ENCODE measurements around the gene STIM1. TPM values are rescaled to one million over a fixed set of nuclear protein-coding genes. Genes with fewer than 3 reads are reported as not detected.

Gene STIM1
- total RNA-seq, 4 donors from 2014 or later = 42.4 to 114 (median 72.8) TPM

GRCh38 chr11:3949125-3949524 is 93.7 kb downstream of the STIM1 start:
- no peak overlapping the region for H3K4me3 ChIP-seq
- H3K4me1 ChIP-seq = peaks cover 21 to 93% (median 55%) of the 10 kb centered on the region in 3 donors
- TF ChIP-seq POLR2A (IDR thresholded peaks at IDR 0.05) = no peak
- TF ChIP-seq EP300 (IDR thresholded peaks at IDR 0.05) = no peak
- no peak for TF ChIP-seq POLR2AphosphoS5 (IDR thresholded peaks at IDR 0.05)
- TF ChIP-seq CTCF (IDR thresholded peaks at IDR 0.05) = no peak
- H3K27me3 ChIP-seq = no peaks in the 10 kb centered on the region
- no peaks in the 10 kb centered on the region for H3K9me3 ChIP-seq
- 78 to 94% methylated on average over 2 of the region's 2 CpGs for WGBS, 2 donors (ENCODE audit: low coverage in 1 of 2)
- peak overlapping the region in 1 of 4 donors; percentile 81 for H3K27ac ChIP-seq
- no peak for ATAC-seq
- no peaks in the 10 kb centered on the region for H3K36me3 ChIP-seq

GRCh38 chr11:3950996-3951660 is 95.7 kb downstream of the STIM1 start:
- 53 to 66% methylated on average over 2 to 3 of the region's 4 CpGs for WGBS, 2 donors (ENCODE audit: low coverage in 1 of 2)
- ATAC-seq = peak; percentile 58
- peak overlapping the region; percentile 3 to 73 (median 55) for H3K27ac ChIP-seq

GRCh38 chr11:3952715-3953114 is 97.3 kb downstream of the STIM1 start:
- H3K4me1 ChIP-seq = peaks cover 8 to 57% (median 26%) of the 10 kb centered on the region in 3 donors
- TF ChIP-seq CTCF (IDR thresholded peaks at IDR 0.05) (no peak), POLR2A (IDR thresholded peaks at IDR 0.05) (no peak), EP300 (IDR thresholded peaks at IDR 0.05) (no peak), POLR2AphosphoS5 (IDR thresholded peaks at IDR 0.05) (no peak)
- no peaks in the 10 kb centered on the region for H3K9me3 ChIP-seq
- no peaks in the 10 kb centered on the region for H3K36me3 ChIP-seq
- H3K27ac ChIP-seq = no peak overlapping the region
- no peaks in the 10 kb centered on the region for H3K27me3 ChIP-seq
- H3K4me3 ChIP-seq = no peak overlapping the region
- ATAC-seq = no peak

More at GRCh38 chr11:3950996-3951660, 95.7 kb downstream of the STIM1 start:
- H3K4me3 ChIP-seq = no peak overlapping the region
- peaks cover 17 to 72% (median 42%) of the 10 kb centered on the region in 3 donors for H3K4me1 ChIP-seq
- H3K9me3 ChIP-seq = no peaks in the 10 kb centered on the region
- TF ChIP-seq POLR2A (IDR thresholded peaks at IDR 0.05) = no peak
- TF ChIP-seq CTCF (IDR thresholded peaks at IDR 0.05) = no peak
- TF ChIP-seq EP300 (IDR thresholded peaks at IDR 0.05) = no peak
- TF ChIP-seq POLR2AphosphoS5 (IDR thresholded peaks at IDR 0.05) = no peak
- H3K36me3 ChIP-seq = no peaks in the 10 kb centered on the region
- no peaks in the 10 kb centered on the region for H3K27me3 ChIP-seq

- no peaks in the 10 kb centered on the region for H3K9me3 ChIP-seq
- ATAC-seq = no peak
- H3K4me3 ChIP-seq = no peak overlapping the region
- WGBS, 2 donors (ENCODE audit: low coverage in 1 of 2) = 92 to 95% methylated on average over 2 to 3 of the region's 3 CpGs
- no peak overlapping the region for H3K27ac ChIP-seq
- TF ChIP-seq EP300 (IDR thresholded peaks at IDR 0.05) (no peak), POLR2A (IDR thresholded peaks at IDR 0.05) (no peak), CTCF (IDR thresholded peaks at IDR 0.05) (no peak), POLR2AphosphoS5 (IDR thresholded peaks at IDR 0.05) (no peak)
- peaks cover 8 to 55% (median 22%) of the 10 kb centered on the region in 3 donors for H3K4me1 ChIP-seq
- no peaks in the 10 kb centered on the region for H3K36me3 ChIP-seq
- no peaks in the 10 kb centered on the region for H3K27me3 ChIP-seq
Observed at GRCh38 chr11:3953327-3953726, 97.9 kb downstream of the STIM1 start.

Data from gastroesophageal sphincter (tissue), 4 donors.